AG04449 (cell line): ENCODE measurements around the gene RSU1.

Experiments
- CTCF ChIA-PET: fragments of 350-600 bp; formaldehyde crosslinking; extraction: SDS; loops from one replicate; lab custom pipeline; 2021; ENCODE audit warnings: antibody characterized with exemption; lab: Yijun Ruan, JAX
- POLR2A ChIA-PET: fragments of 400-600, 350-600 bp; formaldehyde crosslinking; extraction: SDS; loops from one replicate; lab custom pipeline; 2020; ENCODE audit warnings: antibody characterized with exemption, inconsistent platforms; lab: Yijun Ruan, JAX
- DNase-seq: peaks from one replicate; pipeline ENCODE4 v3.0.0-alpha.2; 2010; ENCODE audit warnings: low read depth, low spot score
- H3K4me3 ChIP-seq: 2 replicates; pipeline ENCODE4 v1.5.1; 2011; ENCODE audit warnings: low read depth, mild to moderate bottlenecking, control low read depth, low read length
- TF ChIP-seq, protein P1 (sequence below): IDR thresholded peaks from one replicate; pipeline ENCODE4 v1.5.1; 2011; ENCODE audit warnings: mild to moderate bottlenecking, moderate library complexity, low read length, control low read depth, inconsistent platforms; ENCODE audit not compliant: insufficient read depth; ENCODE audit errors: missing control alignments

The RSU1 gene

GRCh38 chr10:16779384-16779915, 37.8 kb downstream of the RSU1 start:
- ChIA-PET CTCF (interaction anchor here (1.2 to 3.6 kb wide), 4 partner anchors 10 to 877 kb away, joined by 5 to 36 read pairs (median 8); no protein-coding TSS in a partner anchor), POLR2A (no interaction called here)
- H3K4me3 ChIP-seq: no peak overlapping the region
- no peak for DNase-seq
- TF ChIP-seq, protein P1, sequence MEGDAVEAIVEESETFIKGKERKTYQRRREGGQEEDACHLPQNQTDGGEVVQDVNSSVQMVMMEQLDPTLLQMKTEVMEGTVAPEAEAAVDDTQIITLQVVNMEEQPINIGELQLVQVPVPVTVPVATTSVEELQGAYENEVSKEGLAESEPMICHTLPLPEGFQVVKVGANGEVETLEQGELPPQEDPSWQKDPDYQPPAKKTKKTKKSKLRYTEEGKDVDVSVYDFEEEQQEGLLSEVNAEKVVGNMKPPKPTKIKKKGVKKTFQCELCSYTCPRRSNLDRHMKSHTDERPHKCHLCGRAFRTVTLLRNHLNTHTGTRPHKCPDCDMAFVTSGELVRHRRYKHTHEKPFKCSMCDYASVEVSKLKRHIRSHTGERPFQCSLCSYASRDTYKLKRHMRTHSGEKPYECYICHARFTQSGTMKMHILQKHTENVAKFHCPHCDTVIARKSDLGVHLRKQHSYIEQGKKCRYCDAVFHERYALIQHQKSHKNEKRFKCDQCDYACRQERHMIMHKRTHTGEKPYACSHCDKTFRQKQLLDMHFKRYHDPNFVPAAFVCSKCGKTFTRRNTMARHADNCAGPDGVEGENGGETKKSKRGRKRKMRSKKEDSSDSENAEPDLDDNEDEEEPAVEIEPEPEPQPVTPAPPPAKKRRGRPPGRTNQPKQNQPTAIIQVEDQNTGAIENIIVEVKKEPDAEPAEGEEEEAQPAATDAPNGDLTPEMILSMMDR: no peak

DNA sequence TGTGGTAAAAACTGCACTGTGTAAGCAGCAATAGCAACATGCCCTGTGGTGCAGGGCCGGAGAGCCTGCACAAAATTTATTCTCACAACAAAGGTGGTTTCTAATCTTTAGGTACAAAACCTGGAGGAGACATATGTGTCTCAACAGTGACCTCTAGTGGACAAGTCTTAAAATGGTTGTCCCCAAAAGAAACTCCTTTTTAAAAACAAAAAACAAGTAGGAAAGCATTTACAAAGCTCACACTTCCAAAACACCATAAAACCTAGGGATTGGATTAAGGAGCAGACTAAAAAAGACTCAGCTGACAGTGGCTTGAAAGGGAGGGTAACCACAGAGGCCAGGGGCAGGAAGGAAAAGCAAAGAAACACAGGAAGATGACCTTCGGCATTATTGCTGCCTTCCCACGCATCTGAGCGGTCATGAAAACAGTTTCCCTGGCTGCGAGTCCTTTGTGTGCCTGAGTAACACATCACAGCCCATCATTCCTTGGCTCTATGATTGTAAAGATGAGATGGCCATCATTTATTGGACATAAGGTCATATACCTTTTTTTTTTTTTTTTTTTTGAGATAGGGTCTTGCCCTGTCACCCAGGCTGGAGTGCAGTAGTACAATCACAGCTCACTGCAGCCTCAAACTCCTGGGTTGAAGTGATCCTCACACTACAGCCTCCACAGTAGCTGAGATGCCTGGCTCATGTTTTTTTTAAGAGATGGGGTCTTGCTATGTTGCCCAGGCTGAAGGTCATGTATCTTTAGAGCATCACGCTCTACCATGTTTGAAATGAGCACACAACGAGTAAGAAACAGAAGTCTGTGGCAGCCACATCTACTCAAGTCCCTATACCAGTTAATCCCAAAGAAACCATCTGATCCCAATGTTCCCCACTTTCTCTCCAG, 39.5 kb downstream of the RSU1 start:
- TF ChIP-seq, protein P1: peak; percentile 32
- POLR2A ChIA-PET: no interaction called here
- H3K4me3 ChIP-seq: no peak overlapping the region
- CTCF ChIA-PET: interaction anchor here (0.6 to 3.6 kb wide), 18 partner anchors 9 to 895 kb away, joined by 3 to 36 read pairs (median 4); no protein-coding TSS in a partner anchor
- no peak for DNase-seq

- no peak overlapping the region for H3K4me3 ChIP-seq
- CTCF ChIA-PET: interaction anchor here (0.6 to 3.6 kb wide), 18 partner anchors 9 to 895 kb away, joined by 3 to 36 read pairs (median 4); no protein-coding TSS in a partner anchor
- POLR2A ChIA-PET: no interaction called here
- TF ChIP-seq, protein P1: no peak
- DNase-seq: no peak
Observed at GRCh38 chr10:16776896-16777295, 40.3 kb downstream of the RSU1 start.

DNA sequence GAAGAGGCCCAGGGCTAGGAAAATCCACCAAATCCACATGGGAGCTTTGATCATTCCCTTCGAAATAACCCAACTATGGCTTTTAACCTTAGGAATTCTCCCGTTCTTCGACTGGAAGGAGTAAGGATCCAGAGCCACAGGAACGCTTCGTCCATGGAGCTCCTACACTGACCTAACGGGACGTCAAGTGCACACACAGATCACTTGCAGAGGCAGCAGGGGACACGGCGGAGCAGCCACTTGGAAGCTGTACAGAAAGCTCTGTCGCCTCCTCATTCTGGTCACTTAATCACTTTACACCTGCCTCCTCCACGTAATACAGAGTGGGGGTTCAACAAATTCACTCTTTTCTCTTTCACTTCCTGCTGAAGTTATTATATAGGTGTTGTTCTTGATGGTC, 43.9 kb downstream of the RSU1 start:
- ChIA-PET CTCF (interaction anchor here (1.0 to 3.0 kb wide), 3 partner anchors 9 to 69 kb away, joined by 3 to 9 read pairs (median 6); no protein-coding TSS in a partner anchor), POLR2A (no interaction called here)
- H3K4me3 ChIP-seq: no peak overlapping the region
- TF ChIP-seq, protein P1: no peak
- DNase-seq: no peak

GRCh38 chr10:16770670-16771069, 46.6 kb downstream of the RSU1 start:
- CTCF ChIA-PET: interaction anchor here (0.6 to 1.8 kb wide), 3 partner anchors 10 to 38 kb away, joined by 3 to 5 read pairs (median 4); no protein-coding TSS in a partner anchor
- TF ChIP-seq, protein P1: no peak
- no peak overlapping the region for H3K4me3 ChIP-seq
- POLR2A ChIA-PET: no interaction called here
- no peak for DNase-seq

DNA sequence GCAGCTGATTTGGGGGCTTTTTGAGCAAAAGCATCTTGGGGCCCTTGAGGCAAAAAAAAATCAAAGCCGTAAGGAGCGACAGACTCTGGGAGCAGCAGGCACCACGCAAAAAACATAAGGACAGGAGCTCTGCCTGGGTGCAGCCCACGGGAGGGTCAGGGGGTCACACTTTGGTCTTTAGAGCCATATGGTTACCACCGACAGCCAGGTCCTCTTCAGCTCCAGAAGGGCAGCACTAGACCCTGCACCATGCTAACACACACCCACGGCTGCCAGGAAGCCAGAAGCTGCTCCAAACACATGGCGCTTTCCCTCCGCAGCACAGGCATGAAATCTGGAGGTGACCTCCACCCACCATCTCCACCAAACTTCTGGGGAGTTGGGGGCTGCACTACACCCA, 47.1 kb downstream of the RSU1 start:
- ChIA-PET POLR2A (no interaction called here), CTCF (interaction anchor here (0.6 to 1.0 kb wide), 2 partner anchors 10 to 27 kb away, joined by 3 to 4 read pairs; no protein-coding TSS in a partner anchor)
- TF ChIP-seq, protein P1: no peak
- DNase-seq: no peak
- no peak overlapping the region for H3K4me3 ChIP-seq
